Measurements from ENCODE around the gene TSPYL1. TPM values are rescaled to one million over a fixed set of nuclear protein-coding genes. Genes with fewer than 3 reads are reported as not detected.

Gene TSPYL1
- total RNA-seq, 2 donors from 2014 or later = 73.4 to 80.6 TPM

GRCh38 chr6:116255246-116255800 lies 24.4 kb downstream of the TSPYL1 start:
- H3K9me3 ChIP-seq (ENCODE audit: control insufficient read depth, low read length) = no peaks in the 10 kb centered on the region
- H3K27me3 ChIP-seq (ENCODE audit: control insufficient read depth, insufficient read depth, low read length, poor library complexity, severe bottlenecking) = no peaks in the 10 kb centered on the region
- no peak for DNase-seq
- H3K4me3 ChIP-seq (ENCODE audit: low read length) = peak overlapping the region; percentile 81
- H3K27me3 Mint-ChIP-seq (ENCODE audit: insufficient read depth) = no peaks in the 10 kb centered on the region
- peaks cover 22% of the 10 kb centered on the region for H3K4me1 Mint-ChIP-seq
- peaks cover 5% of the 10 kb centered on the region for H3K36me3 ChIP-seq (ENCODE audit: control insufficient read depth, insufficient read depth, low read length)
- no peaks in the 10 kb centered on the region for H3K9me3 Mint-ChIP-seq
- H3K9ac ChIP-seq (ENCODE audit: extremely low read depth, low read length, poor library complexity, severe bottlenecking) = peak overlapping the region; percentile 95
- H3K36me3 Mint-ChIP-seq (ENCODE audit: low read depth) = no peaks in the 10 kb centered on the region
- no peak for TF ChIP-seq CTCF (conservative IDR thresholded peaks at IDR 0.05)
- 85 to 89% methylated on average over 4 to 5 of the region's 5 CpGs for WGBS, 2 experiments (ENCODE audit: insufficient coverage in 1 of 2, insufficient read length in 1 of 2)
- no peak overlapping the region for H3K4me3 Mint-ChIP-seq
- peaks cover 13% of the 10 kb centered on the region for H3K4me1 ChIP-seq (ENCODE audit: control insufficient read depth, insufficient read depth, low read length)
- peak overlapping the region; percentile 98 for H3K27ac ChIP-seq (ENCODE audit: low read depth, low read length)
- H3K27ac Mint-ChIP-seq = no peak overlapping the region

DNA sequence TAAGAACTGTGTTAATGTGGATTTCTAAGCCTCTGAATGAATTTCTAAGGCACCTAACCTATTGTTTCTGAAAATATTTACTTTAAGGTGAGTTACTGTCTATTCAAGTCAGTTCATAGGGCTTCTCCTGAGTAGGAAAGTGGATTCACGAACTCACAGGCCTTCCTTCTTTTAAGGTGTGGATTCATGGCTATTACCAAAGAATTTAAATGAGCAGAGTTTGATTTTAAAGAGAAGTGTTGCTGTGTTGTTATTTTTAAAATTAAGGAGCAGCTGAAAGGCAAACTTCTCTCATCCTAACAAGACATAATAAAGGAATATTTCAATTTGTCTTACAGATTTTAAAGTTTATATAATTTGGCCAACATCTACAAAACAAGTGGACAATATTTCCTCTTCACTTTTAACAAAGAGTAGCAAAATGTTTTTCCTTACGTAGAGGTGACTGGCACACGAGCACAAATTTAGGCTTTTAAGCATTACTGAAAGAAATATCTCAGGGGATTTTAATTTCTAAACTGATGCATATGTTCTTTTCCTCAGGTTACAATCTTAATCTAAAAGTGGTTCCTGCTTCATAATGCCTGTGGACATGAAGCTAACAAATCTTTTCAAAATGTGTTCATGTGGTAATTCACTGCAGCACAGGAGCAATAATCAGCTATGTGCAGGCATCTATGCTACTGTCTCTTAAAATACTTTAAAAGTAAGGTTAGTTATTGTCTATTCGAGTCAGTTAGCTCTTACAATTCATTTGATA lies 25.3 kb downstream of the TSPYL1 start:
- Histone ChIP-seq H3K4me1 (ENCODE audit: control insufficient read depth, insufficient read depth, low read length) (peaks cover 13% of the 10 kb centered on the region), H3K27ac (ENCODE audit: low read depth, low read length) (peak overlapping the region; percentile 98), H3K9ac (ENCODE audit: extremely low read depth, low read length, poor library complexity, severe bottlenecking) (peak overlapping the region; percentile 95), H3K9me3 (ENCODE audit: control insufficient read depth, low read length) (no peaks in the 10 kb centered on the region), H3K36me3 (ENCODE audit: control insufficient read depth, insufficient read depth, low read length) (peaks cover 9% of the 10 kb centered on the region), H3K27me3 (ENCODE audit: control insufficient read depth, insufficient read depth, low read length, poor library complexity, severe bottlenecking) (no peaks in the 10 kb centered on the region), H3K4me3 (ENCODE audit: low read length) (peak overlapping the region; percentile 81)
- Mint-ChIP-seq H3K9me3 (no peaks in the 10 kb centered on the region), H3K36me3 (ENCODE audit: low read depth) (no peaks in the 10 kb centered on the region), H3K4me3 (no peak overlapping the region), H3K27me3 (ENCODE audit: insufficient read depth) (no peaks in the 10 kb centered on the region), H3K4me1 (peaks cover 27% of the 10 kb centered on the region), H3K27ac (no peak overlapping the region)
- WGBS, 2 experiments (ENCODE audit: insufficient coverage in 1 of 2, insufficient read length in 1 of 2) = 25 to 47% methylated on average over 2 to 4 of the region's 4 CpGs
- no peak for TF ChIP-seq CTCF (conservative IDR thresholded peaks at IDR 0.05)
- no peak for DNase-seq

DNA sequence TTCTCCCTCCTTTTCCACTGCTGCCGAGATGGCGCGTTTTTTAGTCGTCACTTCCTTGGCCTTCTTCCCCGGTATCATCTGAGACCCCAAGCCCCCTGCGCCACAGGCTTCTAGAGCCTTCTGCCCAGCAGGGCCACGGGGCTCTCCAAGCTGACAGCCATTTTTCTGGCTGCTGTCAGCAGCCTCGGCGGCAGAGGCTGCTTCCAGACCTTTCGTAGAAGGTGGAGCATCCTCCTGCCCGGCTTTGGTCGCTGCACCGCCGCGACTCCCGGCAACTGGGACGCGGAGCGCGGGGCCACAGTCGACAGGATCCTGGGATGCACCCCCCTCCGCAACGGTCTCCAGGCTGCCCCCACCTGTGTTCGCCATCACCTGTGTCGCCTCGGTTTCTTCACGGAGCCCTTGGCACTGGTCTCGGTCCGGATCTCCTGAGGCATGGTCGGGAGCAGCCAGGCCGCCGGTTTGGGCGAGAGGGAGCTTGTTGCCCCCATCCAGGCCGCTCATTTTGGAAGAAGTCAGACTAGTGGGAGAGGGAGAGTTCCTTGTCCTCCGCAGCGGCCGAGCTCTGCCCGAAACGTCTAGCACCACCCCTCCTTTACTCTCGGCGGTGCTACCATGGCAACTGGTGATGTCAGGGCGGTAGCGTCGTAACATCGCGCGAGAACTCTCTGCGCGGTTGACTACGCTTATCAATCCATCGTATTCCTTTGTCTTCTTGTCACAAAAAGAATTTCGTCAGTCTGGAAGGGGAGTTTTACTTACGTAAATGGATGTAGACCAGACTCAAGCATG lies 26.0 kb downstream of the TSPYL1 start, which contains the start of gene TSPYL4:
Gene TSPYL4 (minus strand): TSS at position 571 of the 792 bp plus-strand sequence. CDS start 67 bp downstream, at position 504.
- H3K36me3 Mint-ChIP-seq (ENCODE audit: low read depth) = no peaks in the 10 kb centered on the region
- H3K27ac Mint-ChIP-seq = no peak within 1 kb of the TSS
- H3K4me1 Mint-ChIP-seq = peaks cover 29% of the 10 kb centered on the region
- no peaks in the 10 kb centered on the region for H3K9me3 ChIP-seq (ENCODE audit: control insufficient read depth, low read length)
- TF ChIP-seq CTCF (conservative IDR thresholded peaks at IDR 0.05) = no peak
- no peaks in the 10 kb centered on the region for H3K27me3 Mint-ChIP-seq (ENCODE audit: insufficient read depth)
- H3K9me3 Mint-ChIP-seq = no peaks in the 10 kb centered on the region
- H3K4me3 ChIP-seq (ENCODE audit: low read length) = peak within 1 kb of the TSS; percentile 81
- H3K4me1 ChIP-seq (ENCODE audit: control insufficient read depth, insufficient read depth, low read length) = peaks cover 13% of the 10 kb centered on the region
- DNase-seq = peak; percentile 97
- H3K36me3 ChIP-seq (ENCODE audit: control insufficient read depth, insufficient read depth, low read length) = peaks cover 9% of the 10 kb centered on the region
- no peak within 1 kb of the TSS for H3K4me3 Mint-ChIP-seq
- whole genome bisulfite sequencing, 2 experiments (ENCODE audit: insufficient coverage in 1 of 2, insufficient read length in 1 of 2) = 1% methylated on average over 25 to 53 of the region's 53 CpGs
- H3K27me3 ChIP-seq (ENCODE audit: control insufficient read depth, insufficient read depth, low read length, poor library complexity, severe bottlenecking) = no peaks in the 10 kb centered on the region
- H3K9ac ChIP-seq (ENCODE audit: extremely low read depth, low read length, poor library complexity, severe bottlenecking) = peak within 1 kb of the TSS; percentile 95
- peak within 1 kb of the TSS; percentile 98 for H3K27ac ChIP-seq (ENCODE audit: low read depth, low read length)

Data from endodermal cell (in vitro differentiated cells).